Activated CD4-positive, CD25-positive, alpha-beta regulatory T cell treated with anti-CD3 and anti-CD28 coated beads, Interleukin-2, amount 50 U/mL, for 24 hours (primary cell): Measurements from ENCODE around the gene DMRTB1.

Experiments used
- ATAC-seq, 2 donors: fragments of 150-1000 bp; cut with Tn5 transposase; one replicate each; pipeline ENCODE4 v1.10.0; 2021; ENCODE audit warnings: mild to moderate bottlenecking in 1 of 2, moderate library complexity in 1 of 2

DMRTB1 gene

GRCh38 chr1:53438427-53439336 lies 20.5 kb upstream of the DMRTB1 start:
- no peak for ATAC-seq

DNA sequence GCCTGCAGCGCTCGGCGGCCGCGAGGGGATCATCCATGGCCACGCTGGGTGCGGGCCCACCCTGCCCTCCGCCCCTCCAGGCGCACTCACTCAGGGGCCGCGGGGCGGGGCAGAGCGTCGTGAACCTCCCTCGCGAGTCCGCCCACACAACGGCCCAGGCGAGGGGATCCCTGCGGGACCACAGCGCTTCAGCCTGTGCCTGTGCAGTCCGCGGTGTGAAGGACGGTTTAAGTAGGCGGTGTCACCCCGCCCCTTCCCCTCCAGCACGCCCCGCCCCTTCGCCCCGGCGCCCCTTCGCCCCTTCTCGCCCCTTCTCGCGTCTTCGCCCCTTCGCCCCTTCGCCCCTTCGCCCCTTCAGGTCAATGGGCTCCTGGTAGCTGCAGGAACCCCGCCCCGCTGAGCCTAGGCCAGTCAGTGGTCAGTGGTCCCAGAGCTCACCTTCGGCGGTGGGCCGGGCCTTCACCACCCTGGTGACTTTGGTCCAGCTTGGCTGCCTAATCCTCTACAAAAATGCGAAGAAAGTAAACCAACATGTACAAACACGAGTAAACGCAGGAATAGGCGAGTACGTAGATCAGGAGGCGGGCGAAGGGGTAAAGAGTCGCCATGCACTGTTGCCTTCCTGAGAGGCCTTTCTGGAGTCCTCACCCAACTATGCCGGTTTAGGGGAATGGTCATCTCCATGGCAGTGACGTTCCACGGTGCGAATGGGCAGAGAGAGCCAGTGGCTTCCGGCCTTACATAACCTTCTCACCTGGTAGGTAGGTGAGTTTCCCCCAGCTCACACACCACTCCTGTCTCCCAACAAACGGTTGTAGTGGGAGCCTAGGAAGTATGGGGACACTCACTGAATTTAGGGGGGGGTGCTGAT lies 19.6 kb upstream of the DMRTB1 start:
- no peak for ATAC-seq

DNA sequence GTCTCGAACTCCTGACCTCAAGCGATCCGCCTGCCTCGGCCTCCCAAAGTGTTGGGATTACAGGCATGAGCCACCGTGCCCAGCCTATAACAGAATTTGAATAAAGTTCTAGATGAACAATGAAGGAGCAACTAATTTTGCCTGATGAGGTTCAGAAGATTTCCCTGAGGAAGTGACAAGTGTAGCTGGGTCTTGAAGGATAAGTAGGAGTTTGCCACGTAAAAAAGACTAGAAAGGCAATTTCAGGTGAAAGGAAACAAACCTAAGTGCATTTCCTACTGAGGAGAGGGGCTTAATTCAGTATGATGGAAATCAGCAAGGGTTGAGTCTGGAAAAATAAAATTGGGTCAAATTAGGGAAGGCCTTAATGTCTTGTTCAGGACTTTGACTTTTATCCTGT lies 18.6 kb upstream of the DMRTB1 start:
- no peak for ATAC-seq

DNA sequence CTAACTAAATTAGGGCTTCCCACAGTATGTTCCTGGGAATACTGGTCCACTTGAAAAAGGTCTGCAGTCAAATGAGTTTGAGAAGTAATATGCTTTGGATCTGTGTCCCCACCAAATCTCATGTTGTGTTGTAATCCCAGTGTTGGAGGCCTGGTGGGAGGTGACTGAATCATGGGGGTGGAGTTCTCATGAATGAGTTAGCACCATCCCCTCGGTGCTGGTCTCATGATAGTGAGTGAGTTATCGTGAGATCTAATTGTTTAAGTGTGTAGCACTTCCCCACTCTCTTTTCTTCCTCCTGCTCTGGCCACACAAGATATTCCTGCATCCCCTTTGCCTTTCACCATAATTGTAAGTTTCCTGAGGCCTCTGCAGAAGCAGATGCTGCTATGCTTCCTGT lies 16.9 kb upstream of the DMRTB1 start:
- ATAC-seq = no peak

- ATAC-seq = no peak
Measured at GRCh38 chr1:53446051-53446450, 13.1 kb upstream of the DMRTB1 start.

GRCh38 chr1:53447413-53447812 lies 11.8 kb upstream of the DMRTB1 start:
- ATAC-seq = no peak

GRCh38 chr1:53448241-53448841 lies 10.9 kb upstream of the DMRTB1 start:
- ATAC-seq = no peak

DNA sequence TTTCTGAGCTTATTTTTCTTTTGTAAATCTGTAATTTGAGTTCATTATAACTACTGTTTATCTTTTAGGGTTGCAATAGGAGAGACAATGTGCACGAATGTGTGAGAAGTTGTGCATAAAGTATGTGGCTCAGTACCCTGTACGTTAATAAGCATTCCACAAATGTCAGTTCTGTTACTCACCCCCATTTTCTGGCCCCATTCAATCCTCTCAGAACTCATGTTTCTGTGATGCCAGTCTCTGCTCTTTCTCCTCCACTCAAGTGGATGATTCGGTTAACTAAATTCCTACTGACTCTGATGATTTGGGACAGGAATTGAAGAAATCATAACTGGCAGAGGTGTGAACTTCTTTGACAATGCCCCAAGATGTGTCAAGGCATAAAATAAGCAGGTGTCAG lies 10.2 kb upstream of the DMRTB1 start:
- no peak for ATAC-seq

DNA sequence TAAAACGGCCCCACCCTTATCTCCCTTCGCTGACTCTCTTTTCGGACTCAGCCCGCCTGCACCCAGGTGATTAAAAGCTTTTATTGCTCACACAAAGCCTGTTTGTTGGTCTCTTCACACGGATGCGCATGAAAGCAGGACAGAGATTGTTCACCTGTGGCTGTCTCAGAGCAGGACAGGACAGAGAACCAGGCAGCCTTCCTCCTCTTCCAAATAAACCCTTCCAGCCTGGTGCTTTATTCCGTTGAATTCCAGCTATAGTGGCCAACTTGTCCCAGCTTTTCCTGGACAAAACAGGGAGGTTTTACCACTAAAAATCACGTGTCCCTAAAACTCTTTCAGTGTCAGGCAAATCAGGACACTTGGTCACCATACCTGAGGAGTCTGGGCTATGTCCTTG lies 9.5 kb upstream of the DMRTB1 start:
- ATAC-seq = no peak

DNA sequence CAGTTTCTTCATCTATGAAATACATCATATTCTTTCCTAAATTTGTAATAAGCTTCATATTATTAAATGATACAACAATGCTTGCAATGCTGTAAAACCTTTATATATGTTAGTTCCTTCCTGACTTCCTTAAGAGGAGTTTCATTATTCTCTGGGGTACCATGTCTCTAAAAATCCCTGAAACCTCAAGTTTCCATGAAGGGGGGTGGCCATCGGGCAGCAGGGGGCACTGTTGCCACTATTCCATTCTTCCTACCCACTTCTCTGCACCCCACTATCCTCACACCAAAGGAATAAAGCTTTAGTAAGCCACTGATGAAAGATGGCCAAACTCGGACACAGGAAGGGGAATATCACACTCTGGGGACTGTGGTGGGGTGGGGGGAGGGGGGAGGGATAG lies 9.0 kb upstream of the DMRTB1 start:
- ATAC-seq = no peak

- no peak for ATAC-seq
Measured at GRCh38 chr1:53454019-53454418, 5.2 kb upstream of the DMRTB1 start.

DNA sequence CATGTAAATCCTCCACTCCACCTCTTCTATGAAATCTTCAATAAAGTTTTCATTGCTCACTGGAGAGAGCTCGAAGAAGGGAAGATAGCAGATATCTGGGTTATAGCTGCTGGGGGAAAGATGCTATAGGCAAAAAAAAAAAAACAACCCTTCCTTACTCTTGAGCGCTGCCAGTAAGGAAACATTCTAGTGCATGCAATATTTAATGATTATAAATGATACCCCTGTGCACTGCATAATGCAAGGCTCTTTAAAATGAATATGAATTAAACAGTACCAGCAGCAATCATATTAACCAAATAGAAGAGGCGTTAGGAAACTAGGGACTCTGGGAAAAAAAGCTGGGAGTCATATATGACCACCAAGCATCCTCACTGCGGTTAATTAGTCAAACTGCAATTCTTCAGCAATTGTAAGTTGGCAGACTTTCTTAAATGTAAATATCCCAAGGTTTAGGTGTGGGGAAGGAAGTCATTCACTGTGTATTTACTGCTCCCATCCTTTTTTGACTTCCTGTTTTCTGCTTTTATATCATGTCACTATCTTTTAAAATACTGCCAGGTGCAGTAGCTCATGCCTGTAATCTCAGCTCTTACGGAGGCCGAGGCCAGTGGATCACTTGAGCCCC lies 3.7 kb upstream of the DMRTB1 start:
- no peak for ATAC-seq

DNA sequence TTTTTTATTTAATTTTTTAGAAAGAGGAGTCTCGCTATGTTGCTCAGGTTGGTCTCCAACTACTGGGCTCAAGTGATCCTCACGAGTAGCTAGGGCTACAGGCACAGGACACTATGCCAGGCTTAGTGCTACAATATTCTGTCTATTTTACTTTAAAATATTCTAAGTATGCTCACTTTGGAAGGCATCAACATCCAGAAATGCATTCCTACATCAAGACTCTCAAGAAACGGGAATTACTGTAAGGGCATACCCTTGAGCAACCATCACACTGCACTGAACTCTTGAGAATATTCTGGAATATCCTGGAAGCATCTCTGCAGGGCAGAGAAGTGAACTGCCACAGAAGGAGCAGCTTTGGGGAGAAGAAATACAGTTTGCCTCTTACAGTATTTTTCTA lies 565 bp upstream of the DMRTB1 start:
- no peak for ATAC-seq

DNA sequence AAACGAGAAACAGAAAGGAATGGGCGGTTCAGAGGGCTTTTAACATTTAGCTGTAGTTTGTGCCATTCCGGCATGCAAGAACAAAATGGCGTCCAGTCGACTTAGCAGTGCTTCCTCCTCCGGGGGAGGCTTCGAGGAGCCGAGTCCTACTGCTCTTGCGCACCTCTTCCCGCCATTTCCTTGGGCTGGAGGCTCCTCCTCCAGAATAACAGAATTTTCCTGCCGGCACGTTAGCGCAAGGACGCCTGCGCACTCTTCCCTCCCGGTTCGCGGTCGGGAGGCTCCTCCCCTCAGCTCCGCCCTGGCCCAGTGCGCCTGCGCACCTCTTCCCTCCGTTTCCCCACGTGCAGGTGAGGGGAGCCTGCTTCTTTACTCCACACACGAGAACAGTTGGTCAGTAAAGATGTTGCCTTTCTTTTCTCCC lies 1.0 kb downstream of the DMRTB1 start:
- ATAC-seq = no peak

- no peak for ATAC-seq
Measured at GRCh38 chr1:53460666-53461322, 1.6 kb downstream of the DMRTB1 start.

DNA sequence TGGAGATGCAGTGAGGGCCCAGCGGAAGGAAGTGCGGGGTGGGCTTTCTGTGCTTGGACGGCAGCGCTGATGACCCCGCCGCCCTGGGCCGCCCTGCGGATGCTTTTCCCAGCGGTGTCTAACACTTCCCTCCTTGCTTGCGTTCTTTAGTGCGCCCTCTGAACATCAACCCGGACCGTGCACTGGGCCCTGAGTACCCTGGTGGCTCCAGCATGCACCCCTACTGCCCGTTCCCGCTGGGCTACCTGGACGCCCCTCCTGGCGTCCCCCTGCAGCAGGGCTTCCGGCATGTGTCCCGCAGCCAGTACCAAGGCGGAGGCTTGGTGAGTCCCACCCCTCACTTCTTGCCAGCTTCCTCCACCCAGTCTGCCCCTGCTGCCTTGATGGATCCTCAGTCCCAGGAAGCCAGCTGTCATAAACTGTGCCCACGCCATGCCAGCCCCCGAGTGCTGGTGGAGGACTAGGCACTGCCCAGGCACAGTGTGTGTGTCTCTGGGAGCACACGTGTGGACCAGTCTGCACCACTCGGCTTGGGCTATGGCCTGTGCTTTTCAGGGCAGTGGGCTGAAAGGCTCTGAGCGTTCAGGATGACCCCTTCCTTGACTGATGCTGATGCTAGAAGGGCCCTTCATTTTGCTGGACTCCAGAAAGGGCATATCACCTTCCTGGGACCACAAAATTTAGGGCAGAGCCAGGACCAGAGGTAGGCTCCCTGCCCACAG lies 2.3 kb downstream of the DMRTB1 start:
- no peak for ATAC-seq

- no peak for ATAC-seq
Measured at GRCh38 chr1:53462193-53462592, 3.0 kb downstream of the DMRTB1 start.

DNA sequence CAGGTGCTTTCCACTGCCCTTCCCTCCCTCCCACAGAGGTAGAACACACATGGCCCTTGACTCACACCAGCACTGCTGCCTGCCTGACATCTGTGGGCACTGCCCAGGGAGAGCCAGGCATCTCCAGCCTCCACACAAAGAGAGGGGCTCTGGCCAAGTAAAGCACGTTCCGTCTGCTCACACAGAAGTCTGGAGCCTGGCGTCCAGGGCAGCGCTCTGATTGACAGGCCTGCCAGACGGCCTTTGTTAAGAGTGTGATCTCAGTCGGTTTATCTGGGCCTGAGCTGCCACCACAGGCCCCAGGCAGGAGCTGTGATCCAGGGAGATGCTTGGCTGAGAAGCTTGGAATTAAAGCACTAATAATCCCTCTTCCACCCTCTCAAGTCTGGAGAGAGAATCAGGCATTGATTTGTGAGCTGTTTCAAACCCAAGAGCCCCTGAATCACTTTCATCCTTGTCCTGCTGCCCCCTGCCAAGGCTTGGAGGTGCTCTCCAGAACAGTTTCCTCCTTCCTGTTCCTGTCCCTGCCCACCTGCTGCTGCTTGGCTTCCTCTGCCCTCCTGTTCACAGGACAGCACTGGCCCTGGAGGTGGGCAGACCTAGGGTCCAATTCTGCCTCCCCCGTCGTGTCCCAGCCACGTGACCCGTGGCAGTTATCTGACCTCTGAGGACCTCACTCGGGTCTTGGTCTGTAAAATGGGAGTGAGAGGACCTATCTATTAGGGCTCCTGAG lies 3.7 kb downstream of the DMRTB1 start:
- ATAC-seq = no peak

DNA sequence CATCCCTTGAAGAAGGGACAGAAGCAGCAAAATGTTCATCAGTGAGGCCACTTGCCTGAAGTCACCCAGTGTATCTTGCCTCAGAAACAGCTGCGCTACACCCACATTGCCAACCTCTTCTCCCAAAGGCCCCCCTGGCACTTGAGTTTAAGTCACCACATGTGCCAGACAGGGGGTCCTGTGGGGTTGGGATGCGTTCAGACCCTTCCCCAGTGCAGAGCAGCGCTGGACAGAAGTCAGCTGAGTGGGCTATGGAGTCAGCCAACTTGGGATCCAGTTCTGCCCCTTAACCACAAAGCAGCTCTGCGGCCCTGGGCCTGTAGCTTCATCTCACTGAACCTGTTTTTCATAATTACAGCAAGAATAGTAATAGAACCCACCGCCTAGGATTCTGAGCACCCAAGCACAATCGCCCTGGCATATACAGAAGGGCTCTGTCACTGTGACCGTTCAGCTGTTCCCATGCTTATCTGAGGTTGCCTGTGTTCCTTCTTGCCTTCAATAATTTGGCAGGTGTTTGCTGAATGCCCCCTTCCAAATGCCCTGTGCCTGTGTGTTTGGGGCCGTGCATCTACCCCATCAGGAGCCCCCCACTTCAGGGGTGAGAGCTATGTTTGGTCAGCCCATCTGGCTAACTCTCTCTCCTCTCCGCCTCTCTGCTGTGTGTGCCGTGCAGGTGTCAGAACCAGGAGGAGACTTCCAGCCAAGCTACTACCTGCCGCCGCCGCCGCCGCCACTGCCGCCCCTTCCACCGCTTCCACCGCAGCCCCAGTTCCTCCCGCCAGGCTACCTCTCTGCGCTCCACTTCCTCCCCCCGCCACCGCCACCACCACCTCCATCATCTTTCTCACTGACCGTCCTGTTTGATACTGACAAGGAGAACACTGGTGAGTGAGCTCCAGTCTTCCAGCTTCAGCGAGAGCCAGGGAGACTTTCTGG lies 5.0 kb downstream of the DMRTB1 start:
- ATAC-seq = no peak
